K562 (cell line): ENCODE data around the gene CPLANE2. TPM values are rescaled to one million over a fixed set of nuclear protein-coding genes. Genes with fewer than 3 reads are reported as not detected.

Experiments
- CAMTA2 ChIP-seq: fragments of 250-450 bp; sonication (Bioruptor Pico); conservative IDR thresholded peaks from 2 replicates; pipeline ENCODE4 v1.5.1; 2022
- CHD1 ChIP-seq: fragments of 200-600 bp; sonication (generic); IDR thresholded peaks from one replicate; pipeline ENCODE4 v1.6.1; 2012; ENCODE audit warnings: mild to moderate bottlenecking, moderate library complexity, low read length, inconsistent platforms
- COPS2 ChIP-seq: fragments of 450-650 bp; conservative IDR thresholded peaks from 2 replicates; pipeline ENCODE4 v1.6.1; 2016; ENCODE audit warnings: mild to moderate bottlenecking, moderate library complexity
- DLX4 ChIP-seq: fragments of 250-450 bp; sonication (Bioruptor Pico); IDR thresholded peaks from 2 replicates; pipeline ENCODE4 v1.6.1; 2021; ENCODE audit warnings: mild to moderate bottlenecking
- DMBX1 ChIP-seq: fragments of 250-450 bp; sonication (Bioruptor Pico); IDR thresholded peaks from 2 replicates; pipeline ENCODE4 v1.8.0; 2022; ENCODE audit warnings: inconsistent platforms, mild to moderate bottlenecking, moderate library complexity, borderline replicate concordance
- DPF2 ChIP-seq: fragments of 450-650 bp; IDR thresholded peaks from 2 replicates; pipeline ENCODE4 v1.6.1; 2016
- EGR1 ChIP-seq: fragments of 450-650 bp; conservative IDR thresholded peaks from 2 replicates; pipeline ENCODE4 v1.6.1; 2017; ENCODE audit warnings: mild to moderate bottlenecking
- ELF1 ChIP-seq: fragments of 200-800 bp; sonication (Bioruptor generic); IDR thresholded peaks from 2 replicates; pipeline ENCODE4 v1.6.1; 2016; ENCODE audit warnings: missing genetic modification characterization, missing compliant biosample characterization
- ELF4 ChIP-seq: fragments of 450-650 bp; formaldehyde crosslinking; IDR thresholded peaks from 2 replicates; pipeline ENCODE4 v1.4.0; 2022; ENCODE audit warnings: missing genetic modification characterization
- FOXJ2 ChIP-seq: fragments of 200-800 bp; sonication (Bioruptor generic); IDR thresholded peaks from 2 replicates; pipeline ENCODE4 v1.6.1; 2016; ENCODE audit warnings: missing genetic modification characterization, missing compliant biosample characterization
- HDAC3 ChIP-seq: fragments of 450-650 bp; IDR thresholded peaks from 2 replicates; pipeline ENCODE4 v1.6.1; 2018; ENCODE audit warnings: borderline replicate concordance, mild to moderate bottlenecking, moderate library complexity; ENCODE audit not compliant: partially characterized antibody
- HLTF ChIP-seq: fragments of 450-650 bp; IDR thresholded peaks from 2 replicates; pipeline ENCODE4 v1.6.1; 2016
- JUNB ChIP-seq: fragments of 450-650 bp; formaldehyde crosslinking; conservative IDR thresholded peaks from 2 replicates; pipeline ENCODE4 v1.4.0; 2020; ENCODE audit warnings: mild to moderate bottlenecking
- KAT7 ChIP-seq: sonication (generic); formaldehyde crosslinking; IDR thresholded peaks from 2 replicates; pipeline ENCODE4 v1.8.0; 2022; ENCODE audit warnings: missing genetic modification reagents, mild to moderate bottlenecking, borderline replicate concordance
- MECOM ChIP-seq: fragments of 250-450 bp; sonication (Bioruptor Pico); IDR thresholded peaks from 2 replicates; pipeline ENCODE4 v1.8.0; 2022; ENCODE audit warnings: inconsistent platforms
- NFATC3 ChIP-seq: fragments of 450-650 bp; IDR thresholded peaks from 2 replicates; pipeline ENCODE4 v1.6.1; 2017; ENCODE audit warnings: mild to moderate bottlenecking
- OTX1 ChIP-seq: fragments of 450-650 bp; formaldehyde crosslinking; IDR thresholded peaks from 2 replicates; pipeline ENCODE4 v1.4.0; 2022; ENCODE audit warnings: mild to moderate bottlenecking
- PCBP1 ChIP-seq: fragments of 200-400 bp; formaldehyde crosslinking; IDR thresholded peaks from 2 replicates; pipeline ENCODE4 v1.6.1; 2018; ENCODE audit warnings: mild to moderate bottlenecking, low read depth, low read length; ENCODE audit not compliant: poor library complexity, severe bottlenecking
- RAD21 ChIP-seq, 2 experiments: fragments of 250-450 bp in 1 of 2; fragments of 450-650 bp in 1 of 2; sonication (Bioruptor Pico) in 1 of 2; formaldehyde crosslinking in 1 of 2; IDR thresholded peaks in 1 of 2; conservative IDR thresholded peaks in 1 of 2; 2 replicates each; pipeline versions ENCODE4 v1.4.0 to v1.8.0; 2020 to 2022; ENCODE audit warnings: mild to moderate bottlenecking in 2 of 2, moderate library complexity in 1 of 2
- RBM39 ChIP-seq: fragments of 200-400 bp; formaldehyde crosslinking; optimal IDR thresholded peaks from 2 replicates; pipeline ENCODE3; 2018; ENCODE audit warnings: low read depth, low read length
- RUNX1 ChIP-seq: sonication (generic); IDR thresholded peaks from 2 replicates; pipeline ENCODE4 v1.6.1; 2016; ENCODE audit warnings: antibody characterized with exemption, low read depth
- TOE1 ChIP-seq, 2 experiments: fragments of 450-650 bp in 1 of 2; sonication (generic) in 1 of 2; formaldehyde crosslinking in 1 of 2; IDR thresholded peaks; 2 replicates each; pipeline versions ENCODE4 v1.7.1 to v1.8.0; 2016 to 2022; ENCODE audit warnings: borderline replicate concordance in 2 of 2, mild to moderate bottlenecking in 2 of 2, antibody characterized with exemption in 1 of 2, inconsistent platforms in 1 of 2, low read depth in 1 of 2, missing genetic modification reagents in 1 of 2, moderate library complexity in 1 of 2
- ZBTB7A ChIP-seq: IDR thresholded peaks from 2 replicates; pipeline ENCODE4 v1.6.1; 2011; ENCODE audit warnings: low read depth, mild to moderate bottlenecking, low read length, moderate library complexity, borderline replicate concordance; ENCODE audit not compliant: control insufficient read depth
- ZC3H11A ChIP-seq: IDR thresholded peaks from 2 replicates; pipeline ENCODE4 v1.6.1; 2012; ENCODE audit warnings: low read depth, low read length, improper control_type of control experiment
- ZNF217 ChIP-seq: sonication (generic); formaldehyde crosslinking; IDR thresholded peaks from 2 replicates; pipeline ENCODE4 v1.8.0; 2022; ENCODE audit warnings: mild to moderate bottlenecking, missing genetic modification reagents
- ZSCAN29 ChIP-seq: fragments of 450-650 bp; IDR thresholded peaks from 2 replicates; pipeline ENCODE4 v1.6.1; 2017
- polyA plus RNA-seq, 8 experiments: library from polyadenylated mRNA; depleted of rRNA in 4 of 8; stranded (reverse) in 5 of 8; unstranded in 3 of 8; fragments of >200 nt; fragmentation: Nextera tagmentation in 2 of 8; fragmentation: Illumina TruSeq in 1 of 8; extraction: Ambion mirVana in 2 of 8; extraction: Trizol in 1 of 8; gene quantifications; 2 replicates each; pipeline versions ENCODE4 v1.2.1 to v1.2.3, GENCODE V29; 2011 to 2014; ENCODE audit warnings: inconsistent platforms in 1 of 8, missing spikeins in 1 of 8
- total RNA-seq, 7 experiments: library from RNA; depleted of rRNA in 6 of 7; stranded (reverse); fragments of >200 nt in 6 of 7; fragmentation: Illumina TruSeq in 2 of 7; extraction: Trizol in 2 of 7; gene quantifications; 2 replicates each; pipeline versions ENCODE4 v1.2.1 to v1.2.3, GENCODE V29; 2011 to 2021; ENCODE audit warnings: low replicate concordance in 1 of 7
- TF ChIP-seq, protein P1 (sequence below): sonication (generic); formaldehyde crosslinking; IDR thresholded peaks from 2 replicates; pipeline ENCODE4 v1.8.0; 2022; ENCODE audit warnings: mild to moderate bottlenecking, missing genetic modification reagents
- TF ChIP-seq, protein P2 (sequence below): fragments of 250-450 bp; sonication (Bioruptor Pico); IDR thresholded peaks from 2 replicates; pipeline ENCODE4 v1.5.0; 2021

The CPLANE2 gene
- total and polyA plus RNA-seq, 9 of the 15 experiments (the other 6 are each of a cell fraction or from before 2014, with no cell fraction given), result 0.17 to 20.9 (median 8.1) TPM

GRCh38 chr1:16248603-16249516, 11.9 kb upstream of the CPLANE2 start (continued):
- TF ChIP-seq TOE1 (IDR thresholded peaks at IDR 0.05; ENCODE audit: borderline replicate concordance) (no peak; the same call in 1 of the 2 replicates), TOE1 (CRISPR knock-in tag; IDR thresholded peaks at IDR 0.05; ENCODE audit: borderline replicate concordance, low read depth) (no peak), ZBTB7A (no peak), COPS2 (no peak), DLX4 (no peak), OTX1 (CRISPR knock-in tag) (0 out of 2 replicates have a peak, but pooled peaks have one; percentile 51), KAT7 (CRISPR knock-in tag) (0 out of 2 replicates have a peak, but pooled peaks have one; percentile 32), JUNB (CRISPR knock-in tag) (no peak), HLTF (no peak), CAMTA2 (CRISPR knock-in tag) (no peak), ZNF217 (no peak), DPF2 (peak; percentile 96), EGR1 (no peak), ELF4 (CRISPR knock-in tag) (peak; percentile 84), ELF1 (tag) (peak; percentile 41; the same call in 1 of the 2 replicates), DMBX1 (peak; percentile 99), MECOM (CRISPR knock-in tag) (peak; percentile 92), HDAC3 (peak; percentile 63), NFATC3 (peak; percentile 16; the same call in 1 of the 2 replicates), PCBP1 (no peak), RAD21 (CRISPR knock-in tag; conservative IDR thresholded peaks at IDR 0.05 in 1 of 2, IDR thresholded peaks at IDR 0.05 in 1 of 2) (peak in 1 of 2 experiments; percentile 28; a peak in 2 of 4 replicates), ZSCAN29 (no peak), ZC3H11A (no peak), RBM39 (no peak), RUNX1 (no peak), CHD1 (no peak), FOXJ2 (tag) (peak; percentile 94)
- TF ChIP-seq, protein P1, sequence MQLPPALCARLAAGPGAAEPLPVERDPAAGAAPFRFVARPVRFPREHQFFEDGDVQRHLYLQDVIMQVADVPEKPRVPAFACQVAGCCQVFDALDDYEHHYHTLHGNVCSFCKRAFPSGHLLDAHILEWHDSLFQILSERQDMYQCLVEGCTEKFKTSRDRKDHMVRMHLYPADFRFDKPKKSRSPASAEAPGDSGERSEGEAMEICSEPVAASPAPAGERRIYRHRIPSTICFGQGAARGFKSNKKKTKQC (CRISPR knock-in tag), result no peak
- TF ChIP-seq, protein P2, sequence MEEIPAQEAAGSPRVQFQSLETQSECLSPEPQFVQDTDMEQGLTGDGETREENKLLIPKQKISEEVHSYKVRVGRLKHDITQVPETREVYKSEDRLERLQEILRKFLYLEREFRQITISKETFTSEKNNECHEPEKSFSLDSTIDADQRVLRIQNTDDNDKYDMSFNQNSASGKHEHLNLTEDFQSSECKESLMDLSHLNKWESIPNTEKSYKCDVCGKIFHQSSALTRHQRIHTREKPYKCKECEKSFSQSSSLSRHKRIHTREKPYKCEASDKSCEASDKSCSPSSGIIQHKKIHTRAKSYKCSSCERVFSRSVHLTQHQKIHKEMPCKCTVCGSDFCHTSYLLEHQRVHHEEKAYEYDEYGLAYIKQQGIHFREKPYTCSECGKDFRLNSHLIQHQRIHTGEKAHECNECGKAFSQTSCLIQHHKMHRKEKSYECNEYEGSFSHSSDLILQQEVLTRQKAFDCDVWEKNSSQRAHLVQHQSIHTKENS (CRISPR knock-in tag), result no peak
